Suprapubic skin (tissue), 4 donors: ENCODE data around the gene CD244.

Source experiments
- CTCF ChIP-seq, 2 donors: fragments of 200-600 bp in 1 of 2; fragments of 450-650 bp in 1 of 2; sonication (generic) in 1 of 2; IDR thresholded peaks; one replicate each; pipeline ENCODE4 v1.5.1; 2016 to 2019; ENCODE audit warnings: antibody characterized with exemption in 2 of 2, mild to moderate bottlenecking in 1 of 2, moderate library complexity in 1 of 2
- POLR2A ChIP-seq, 2 donors: fragments of 450-650 bp; IDR thresholded peaks; one replicate each; pipeline ENCODE4 v1.6.1; 2017; ENCODE audit warnings: antibody characterized with exemption in 2 of 2, mild to moderate bottlenecking in 2 of 2, moderate library complexity in 2 of 2
- POLR2AphosphoS5 ChIP-seq, 3 donors: sonication (generic); formaldehyde crosslinking; IDR thresholded peaks; one replicate each; pipeline ENCODE4 v1.6.1; 2017; ENCODE audit warnings: antibody characterized with exemption in 3 of 3

- TF ChIP-seq POLR2A (IDR thresholded peaks at IDR 0.05) (no peak), POLR2AphosphoS5 (IDR thresholded peaks at IDR 0.05) (no peak), CTCF (IDR thresholded peaks at IDR 0.05) (no peak)
Observed at GRCh38 chr1:160811147-160811546, 51.5 kb downstream of the CD244 start.
